Measurements from ENCODE around the gene KIF2A. TPM values are rescaled to one million over a fixed set of nuclear protein-coding genes. Genes with fewer than 3 reads are reported as not detected.

Gene KIF2A
- total RNA-seq, 1 donor from 2014 or later, result 96.2 TPM

DNA sequence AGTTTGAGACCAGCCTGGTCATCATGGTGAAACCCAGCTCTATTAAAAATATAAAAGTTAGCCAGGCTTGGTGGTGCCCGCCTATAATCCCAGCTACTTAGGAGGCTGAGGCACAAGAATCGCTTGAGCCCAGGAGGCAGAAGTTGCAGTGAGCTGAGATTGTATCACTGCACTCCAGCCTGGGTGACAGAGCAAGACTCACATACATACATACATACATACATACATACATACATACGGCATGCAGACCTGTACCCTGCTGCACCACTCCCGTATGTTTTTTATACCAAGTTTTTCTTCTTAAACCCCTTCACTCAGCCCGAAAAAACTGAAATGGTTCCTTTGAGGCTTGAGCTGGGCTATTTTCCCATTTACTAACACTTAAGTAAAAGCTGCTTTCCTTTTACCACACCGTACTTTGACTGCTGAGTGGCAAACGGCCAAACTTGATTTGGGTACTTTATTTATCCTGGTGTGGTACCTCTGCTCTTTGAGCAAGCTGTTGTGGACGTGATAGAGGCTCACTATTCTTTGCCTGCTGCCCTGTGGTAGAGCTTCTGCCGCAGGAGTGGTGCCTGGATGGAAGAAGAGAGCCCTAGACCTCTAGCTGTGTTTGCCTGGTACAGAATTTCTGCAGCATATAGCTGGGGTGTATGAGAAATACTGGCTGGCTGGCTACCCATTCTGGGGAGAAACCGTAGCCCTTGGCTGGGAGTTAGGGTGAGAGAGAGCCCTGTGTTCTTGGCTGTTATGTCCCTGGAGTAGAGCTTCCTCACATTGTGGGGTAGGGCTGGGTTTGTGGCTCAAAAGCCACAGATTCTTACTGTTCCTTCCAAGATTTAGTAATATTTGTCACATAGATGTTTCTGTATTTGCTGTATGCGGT lies 126.0 kb downstream of the KIF2A start:
- Mint-ChIP-seq H3K4me1 (peaks cover 12% of the 10 kb centered on the region), H3K27ac (ENCODE audit: unreplicated experiment) (no peak overlapping the region), H3K4me3 (no peak overlapping the region), H3K27me3 (ENCODE audit: low read depth) (no peaks in the 10 kb centered on the region), H3K9me3 (no peaks in the 10 kb centered on the region), H3K36me3 (ENCODE audit: low read depth) (no peaks in the 10 kb centered on the region)
- no peak for DNase-seq (ENCODE audit: low read depth, low spot score)
- TF ChIP-seq, protein P1, sequence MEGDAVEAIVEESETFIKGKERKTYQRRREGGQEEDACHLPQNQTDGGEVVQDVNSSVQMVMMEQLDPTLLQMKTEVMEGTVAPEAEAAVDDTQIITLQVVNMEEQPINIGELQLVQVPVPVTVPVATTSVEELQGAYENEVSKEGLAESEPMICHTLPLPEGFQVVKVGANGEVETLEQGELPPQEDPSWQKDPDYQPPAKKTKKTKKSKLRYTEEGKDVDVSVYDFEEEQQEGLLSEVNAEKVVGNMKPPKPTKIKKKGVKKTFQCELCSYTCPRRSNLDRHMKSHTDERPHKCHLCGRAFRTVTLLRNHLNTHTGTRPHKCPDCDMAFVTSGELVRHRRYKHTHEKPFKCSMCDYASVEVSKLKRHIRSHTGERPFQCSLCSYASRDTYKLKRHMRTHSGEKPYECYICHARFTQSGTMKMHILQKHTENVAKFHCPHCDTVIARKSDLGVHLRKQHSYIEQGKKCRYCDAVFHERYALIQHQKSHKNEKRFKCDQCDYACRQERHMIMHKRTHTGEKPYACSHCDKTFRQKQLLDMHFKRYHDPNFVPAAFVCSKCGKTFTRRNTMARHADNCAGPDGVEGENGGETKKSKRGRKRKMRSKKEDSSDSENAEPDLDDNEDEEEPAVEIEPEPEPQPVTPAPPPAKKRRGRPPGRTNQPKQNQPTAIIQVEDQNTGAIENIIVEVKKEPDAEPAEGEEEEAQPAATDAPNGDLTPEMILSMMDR (conservative IDR thresholded peaks at IDR 0.05), result no peak

DNA sequence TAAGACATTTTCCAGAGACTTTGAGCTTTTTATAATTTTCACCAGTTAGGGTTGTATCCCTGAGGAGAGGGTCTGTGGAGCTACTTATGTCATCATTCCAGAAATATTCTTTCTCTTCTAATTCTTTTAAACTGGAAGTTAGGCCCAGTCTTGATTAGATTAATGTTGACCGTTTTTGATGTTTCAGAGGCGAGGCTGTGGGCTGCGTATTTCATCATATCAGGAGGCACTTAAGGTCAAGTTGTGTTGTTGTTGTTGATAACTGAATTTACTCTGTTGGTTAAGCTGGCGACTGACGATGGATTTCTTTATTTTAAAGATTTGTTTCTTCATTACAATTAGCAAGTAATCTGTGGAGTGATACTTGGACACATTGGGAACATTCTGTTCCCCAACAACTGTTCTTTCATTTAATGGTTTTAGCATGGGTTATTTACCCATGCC lies 126.6 kb downstream of the KIF2A start:
- no peaks in the 10 kb centered on the region for H3K27me3 Mint-ChIP-seq (ENCODE audit: low read depth)
- H3K27ac Mint-ChIP-seq (ENCODE audit: unreplicated experiment), result no peak overlapping the region
- H3K36me3 Mint-ChIP-seq (ENCODE audit: low read depth), result no peaks in the 10 kb centered on the region
- TF ChIP-seq, protein P1 (conservative IDR thresholded peaks at IDR 0.05), result no peak
- H3K4me3 Mint-ChIP-seq, result no peak overlapping the region
- no peak for DNase-seq (ENCODE audit: low read depth, low spot score)
- H3K9me3 Mint-ChIP-seq, result no peaks in the 10 kb centered on the region
- peaks cover 12% of the 10 kb centered on the region for H3K4me1 Mint-ChIP-seq

Other genes starting within 250 kb of the KIF2A start
- gene DIMT1, start 97.7 kb downstream of the KIF2A start, total RNA-seq, result 32.2 and 34.5 TPM in 2 replicates
- 48.2 and 52.9 TPM in 2 replicates for gene IPO11, start 106.6 kb downstream of the KIF2A start, total RNA-seq